ENCODE measurements around the gene WHRN. TPM values are rescaled to one million over a fixed set of nuclear protein-coding genes. Genes with fewer than 3 reads are reported as not detected.

The WHRN gene
- total RNA-seq, 2 donors from 2014 or later = 2.5 to 2.6 TPM

DNA sequence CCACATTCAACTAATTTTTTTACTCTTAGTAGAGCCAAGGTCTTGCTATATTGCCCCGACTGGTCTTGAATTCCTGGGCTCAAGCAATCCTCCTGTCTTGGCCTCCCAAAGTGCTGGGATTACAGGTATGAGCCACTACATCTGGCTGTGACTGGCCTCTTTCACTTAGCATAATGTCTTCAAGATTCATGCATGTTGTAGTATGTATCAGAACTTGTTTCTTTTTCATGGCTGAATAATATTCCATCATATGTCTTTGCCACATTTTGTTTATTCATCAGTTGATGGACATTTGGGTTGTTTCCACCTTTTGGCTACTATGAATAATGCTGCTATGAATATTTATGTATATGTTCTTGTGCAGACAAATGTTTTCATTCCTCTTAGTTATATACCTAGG is 12.8 kb upstream of the WHRN start:
- intact Hi-C loops (cut with DNase I) = no loop called here
- DNase-seq (ENCODE audit: low spot score) = no peak

DNA sequence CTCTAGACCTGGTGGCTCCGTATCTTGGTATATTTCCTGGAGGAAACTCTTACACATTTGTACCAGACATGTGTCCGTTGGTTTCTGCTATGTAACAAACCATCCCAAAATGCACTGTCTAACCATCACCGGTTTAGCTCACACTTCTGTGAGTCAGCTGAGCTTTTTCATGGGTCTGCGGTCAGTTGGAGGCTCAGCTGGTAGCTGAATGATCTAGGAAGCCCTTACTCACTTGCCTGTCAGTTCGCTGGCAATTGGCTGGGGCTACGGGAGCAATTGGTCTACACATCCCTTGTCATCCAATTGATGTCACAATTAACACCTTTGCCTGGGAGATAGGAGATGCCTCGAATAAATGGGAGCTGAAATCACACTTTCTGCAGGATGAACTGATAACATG is 11.6 kb upstream of the WHRN start:
- intact Hi-C loops (cut with DNase I) = no loop called here
- no peak for DNase-seq (ENCODE audit: low spot score)

DNA sequence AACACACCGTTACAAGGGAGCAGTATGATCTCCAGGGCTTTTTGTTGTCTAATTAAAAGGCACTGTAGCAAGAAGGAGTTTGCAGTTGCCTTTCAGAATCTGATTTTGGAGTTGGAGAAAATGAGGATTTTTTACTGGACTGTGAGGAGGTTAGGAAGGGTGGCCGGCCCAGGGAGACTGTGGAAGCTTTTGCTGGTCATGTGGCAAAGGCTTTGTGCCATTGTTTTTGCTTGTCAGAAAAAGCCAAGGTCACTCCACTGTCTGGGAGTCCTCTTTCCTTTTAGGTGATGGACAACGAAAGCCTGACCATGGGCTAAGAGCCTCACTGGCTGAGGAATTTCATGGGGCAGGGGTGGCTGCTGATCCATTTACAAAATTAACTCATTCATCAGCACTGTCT is 10.3 kb upstream of the WHRN start:
- intact Hi-C loops (cut with DNase I) = no loop called here
- DNase-seq (ENCODE audit: low spot score) = no peak

DNA sequence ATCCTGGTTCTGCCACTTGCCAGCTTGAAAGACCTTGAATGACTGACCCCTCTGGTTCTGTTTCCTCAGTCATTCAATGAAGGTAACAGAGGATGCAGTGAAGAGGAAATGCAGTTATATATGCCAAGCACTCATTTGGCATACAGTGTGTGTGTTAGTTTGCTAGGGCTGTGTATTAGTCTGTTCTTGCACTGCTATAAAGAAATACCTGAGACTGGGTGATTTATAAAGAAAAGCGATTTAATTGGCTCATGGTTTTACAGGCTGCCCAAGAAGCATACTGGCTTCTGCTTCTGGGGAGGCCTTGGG is 8.6 kb upstream of the WHRN start:
- intact Hi-C loops (cut with DNase I) = no loop called here
- no peak for DNase-seq (ENCODE audit: low spot score)

DNA sequence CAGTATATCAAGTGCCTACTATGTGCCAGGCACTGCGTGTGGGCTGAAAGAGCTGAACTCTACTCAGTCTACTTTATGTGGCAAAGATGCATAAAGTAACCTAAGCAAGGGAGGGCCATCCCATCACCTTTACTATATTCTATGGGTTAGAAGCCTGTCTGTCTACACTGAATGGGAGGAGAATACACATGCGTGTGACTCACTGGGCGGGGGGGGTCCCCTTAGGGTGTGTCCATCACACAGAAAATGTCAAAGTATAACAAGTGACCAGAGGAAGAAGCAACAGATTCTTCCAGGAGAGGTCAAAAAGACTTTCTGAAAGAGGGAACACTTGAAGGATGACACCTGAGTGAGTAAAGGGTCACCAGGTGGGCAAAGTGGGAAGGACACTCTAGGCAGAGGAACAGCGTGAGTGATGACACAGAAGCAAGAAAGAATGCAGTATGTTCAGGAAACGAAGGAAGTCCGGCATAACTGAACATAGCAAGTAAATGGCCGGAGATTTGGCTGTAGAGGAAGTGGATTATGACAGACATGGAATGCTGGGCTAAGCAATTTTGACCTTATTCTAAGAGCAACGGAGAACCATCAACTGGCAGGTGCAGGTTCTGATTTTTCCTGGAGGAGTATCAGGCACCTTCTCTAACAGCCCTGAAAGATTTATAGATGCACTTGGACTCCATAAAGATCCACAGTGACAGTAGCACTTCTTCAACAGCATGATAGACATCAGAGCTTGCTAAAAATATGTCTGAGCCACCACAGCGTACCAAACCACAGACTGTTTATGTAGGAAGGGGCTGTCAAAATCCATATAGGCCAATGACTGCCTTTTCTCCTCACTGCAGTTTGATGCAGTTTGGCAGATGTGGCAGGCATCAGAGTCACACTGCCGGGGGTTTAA is 8.0 kb upstream of the WHRN start:
- no peak for DNase-seq (ENCODE audit: low spot score)
- intact Hi-C loops (cut with DNase I) = no loop called here

DNA sequence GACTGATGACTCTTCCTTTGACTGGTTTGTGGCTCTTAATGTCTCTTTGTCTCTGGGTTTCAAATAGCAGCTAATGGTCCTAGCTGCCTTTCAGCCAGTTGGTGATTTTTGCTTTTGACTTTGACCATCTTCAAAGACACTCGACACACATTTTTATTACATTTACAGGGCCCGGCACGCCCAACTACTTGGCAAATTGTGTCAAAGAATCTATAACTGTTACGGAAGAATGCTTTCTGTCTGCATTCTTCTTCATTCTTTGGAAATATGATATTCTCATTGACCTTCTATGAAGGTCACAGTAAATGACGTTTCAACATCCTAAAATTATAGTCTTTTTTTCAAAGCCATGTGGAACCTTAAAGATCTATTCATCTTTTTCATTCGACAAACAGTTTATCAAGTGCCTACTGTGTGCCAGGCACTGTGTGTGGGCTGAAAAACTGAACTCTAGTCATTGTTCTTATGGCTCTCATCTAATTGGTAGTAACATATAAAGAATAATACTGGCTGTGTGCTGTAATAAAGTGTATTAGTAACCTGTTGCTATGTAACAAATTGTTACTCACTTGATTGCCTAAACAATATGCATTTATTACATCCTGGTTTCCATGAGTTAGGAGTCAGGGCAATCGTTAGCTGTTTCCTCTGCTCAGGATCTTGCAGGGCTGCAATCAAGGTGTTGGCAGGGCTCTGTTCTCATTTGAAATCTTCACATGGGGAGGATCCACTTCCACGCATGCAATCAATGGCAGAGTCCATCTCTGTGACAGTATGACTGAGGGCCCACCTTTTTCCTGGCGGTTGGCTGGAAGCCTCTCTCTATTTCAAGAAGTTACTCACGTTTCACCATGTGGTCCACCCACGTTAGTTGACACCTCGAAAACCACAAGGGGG is 7.0 kb upstream of the WHRN start:
- DNase-seq (ENCODE audit: low spot score) = no peak
- intact Hi-C loops (cut with DNase I) = no loop called here

DNA sequence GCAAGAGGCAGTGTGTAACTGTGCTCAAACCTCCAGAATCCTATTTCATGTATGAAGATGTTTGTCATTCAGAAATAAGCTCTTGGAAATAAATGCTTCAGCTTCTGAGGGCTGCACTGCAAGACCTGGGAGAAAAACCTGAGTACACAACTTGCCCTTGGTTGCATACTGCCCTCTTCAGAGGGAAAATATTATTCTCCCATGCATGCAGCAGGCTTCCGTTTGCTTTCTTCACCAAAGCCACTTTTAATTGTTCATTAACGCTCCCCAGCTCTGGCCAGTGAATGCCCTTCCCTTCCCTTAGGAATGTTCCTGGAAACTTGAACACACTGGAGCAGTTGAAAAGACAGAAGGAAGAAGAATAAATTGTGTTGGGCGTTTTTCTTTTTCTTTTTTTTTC is 2.5 kb upstream of the WHRN start:
- intact Hi-C loops (cut with DNase I) = loop anchor here in 1 of 2 donors (10.0 kb wide), 1 partner anchor 87 kb away; no protein-coding TSS in a partner anchor
- DNase-seq (ENCODE audit: low spot score) = no peak

DNA sequence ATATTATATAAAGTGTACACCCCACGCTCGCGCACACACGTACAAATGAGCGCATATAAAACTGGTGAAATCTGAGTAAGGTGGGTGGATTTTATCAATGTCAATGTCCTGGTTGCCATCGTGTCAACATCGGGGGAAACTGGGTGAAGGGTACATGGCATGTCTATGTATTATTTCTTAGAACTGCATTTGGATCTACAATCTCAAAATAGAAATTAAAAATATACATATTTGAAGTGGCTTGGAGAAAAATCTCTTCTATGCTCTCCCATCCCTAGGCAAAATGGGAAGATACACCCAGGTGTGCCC is 763 bp upstream of the WHRN start:
- DNase-seq (ENCODE audit: low spot score) = no peak

DNA sequence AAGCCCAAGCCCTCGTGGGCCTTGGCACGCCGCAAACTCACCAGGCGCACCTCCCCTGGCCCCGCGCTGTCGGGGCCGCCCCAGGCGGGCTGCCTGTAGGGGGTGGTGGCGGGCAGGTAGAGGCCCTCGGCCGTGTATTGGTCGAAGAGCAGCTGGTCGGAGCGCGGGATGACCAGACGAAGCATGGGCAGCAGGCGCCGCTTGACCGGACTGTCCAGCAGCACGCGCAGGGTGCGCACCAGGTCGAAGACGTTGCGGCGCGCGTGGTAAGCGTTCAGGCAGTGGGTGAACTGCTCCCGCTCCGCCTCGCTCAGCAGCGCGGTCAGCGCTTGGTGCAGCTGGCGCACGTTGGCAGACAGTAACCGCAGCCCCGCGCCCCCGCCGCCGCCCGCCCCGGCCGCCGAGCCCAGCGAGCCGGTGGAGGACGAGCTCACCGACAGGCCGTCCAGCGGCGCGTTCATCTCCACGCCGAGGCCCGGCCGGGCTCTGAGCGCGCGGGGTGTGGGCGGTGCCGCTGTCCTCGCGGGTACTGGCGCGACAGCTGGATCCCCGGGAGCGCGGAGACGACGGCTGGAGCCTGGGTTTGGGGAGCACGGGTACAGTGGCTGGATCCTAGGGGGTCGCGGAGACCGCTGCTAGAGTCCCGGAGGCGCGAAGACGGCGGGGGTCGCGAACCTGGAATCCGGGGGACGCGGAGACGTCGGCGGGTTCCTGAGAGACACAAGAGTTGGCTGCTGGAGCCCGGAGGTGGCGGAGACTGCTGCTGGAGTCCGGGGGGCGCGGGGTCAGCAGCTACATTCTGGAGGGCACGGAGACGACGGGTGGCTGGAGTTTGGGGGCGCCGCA is 709 bp downstream of the WHRN start:
- peak; percentile 85 for DNase-seq (ENCODE audit: low spot score)
- intact Hi-C loops (cut with DNase I) = loop anchor here (5.0 to 10.0 kb wide), 2 partner anchors 88 to 90 kb away; no protein-coding TSS in a partner anchor

More for the DNA sequence above, 763 bp upstream of the WHRN start:
- intact Hi-C loops (cut with DNase I) = loop anchor here in 1 of 2 donors (10.0 kb wide), 1 partner anchor 89 kb away; no protein-coding TSS in a partner anchor

DNA sequence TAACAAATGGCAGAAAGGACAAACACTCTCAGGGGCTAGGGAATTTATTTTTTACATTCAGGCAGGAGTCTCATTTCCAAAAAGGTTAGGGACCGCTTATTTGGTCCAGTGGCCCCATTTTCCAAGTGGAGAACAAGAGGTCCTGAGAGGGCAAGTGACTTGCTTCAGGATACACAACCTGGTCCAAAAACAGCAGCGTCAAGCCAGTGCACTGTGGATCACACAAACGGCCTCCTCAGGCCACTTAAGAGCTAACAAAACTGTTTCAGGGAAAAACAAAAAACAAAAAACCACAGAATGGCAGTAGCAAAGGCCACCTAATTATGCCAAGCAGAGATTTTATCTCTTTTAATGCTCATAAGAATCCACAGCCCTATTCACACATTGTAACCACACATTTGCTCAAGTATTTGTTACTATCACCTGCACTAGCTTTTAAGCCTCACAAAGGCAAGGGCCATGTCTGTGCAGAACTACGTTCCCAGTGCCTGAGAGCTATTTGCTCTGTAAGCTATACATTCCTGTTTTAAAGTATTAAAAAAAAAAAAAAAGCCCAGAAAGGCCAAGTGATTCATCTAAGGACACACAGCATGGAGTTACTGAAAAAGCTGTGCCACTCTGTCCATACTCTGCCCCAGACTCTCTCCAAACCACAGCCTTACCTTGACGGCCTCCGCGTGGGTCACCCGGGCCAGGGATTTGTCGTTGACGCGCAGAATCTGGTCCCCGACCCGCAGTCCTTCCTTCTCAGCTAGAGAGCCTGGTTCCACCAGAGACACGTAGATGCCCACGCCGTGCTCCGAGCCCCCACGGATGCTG is 1.5 kb downstream of the WHRN start:
- DNase-seq (ENCODE audit: low spot score) = no peak
- intact Hi-C loops (cut with DNase I) = loop anchor here (5.0 to 10.0 kb wide), 2 partner anchors 89 to 91 kb away; no protein-coding TSS in a partner anchor

DNA sequence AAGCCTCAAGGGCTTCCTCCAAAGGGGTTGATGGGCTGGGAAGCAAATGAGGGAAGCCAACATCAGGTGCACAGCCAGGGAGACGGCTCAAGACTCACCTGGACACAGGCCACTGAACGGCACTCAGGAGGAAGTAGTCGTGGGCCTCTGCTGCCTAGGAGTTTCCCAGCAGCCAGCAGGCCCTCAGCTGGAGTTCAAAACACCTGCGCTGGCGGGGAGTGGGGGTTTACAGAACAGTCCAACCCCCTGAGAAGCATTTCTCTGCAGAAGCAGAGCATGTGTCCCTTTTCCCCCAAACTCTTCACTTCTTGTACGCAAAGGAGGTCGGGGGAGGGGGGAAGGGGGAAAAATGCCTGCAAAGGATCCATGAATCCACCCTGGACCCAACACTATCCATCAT is 2.3 kb downstream of the WHRN start:
- intact Hi-C loops (cut with DNase I) = loop anchor here (5.0 to 10.0 kb wide), 2 partner anchors 89 to 92 kb away; no protein-coding TSS in a partner anchor
- no peak for DNase-seq (ENCODE audit: low spot score)

DNA sequence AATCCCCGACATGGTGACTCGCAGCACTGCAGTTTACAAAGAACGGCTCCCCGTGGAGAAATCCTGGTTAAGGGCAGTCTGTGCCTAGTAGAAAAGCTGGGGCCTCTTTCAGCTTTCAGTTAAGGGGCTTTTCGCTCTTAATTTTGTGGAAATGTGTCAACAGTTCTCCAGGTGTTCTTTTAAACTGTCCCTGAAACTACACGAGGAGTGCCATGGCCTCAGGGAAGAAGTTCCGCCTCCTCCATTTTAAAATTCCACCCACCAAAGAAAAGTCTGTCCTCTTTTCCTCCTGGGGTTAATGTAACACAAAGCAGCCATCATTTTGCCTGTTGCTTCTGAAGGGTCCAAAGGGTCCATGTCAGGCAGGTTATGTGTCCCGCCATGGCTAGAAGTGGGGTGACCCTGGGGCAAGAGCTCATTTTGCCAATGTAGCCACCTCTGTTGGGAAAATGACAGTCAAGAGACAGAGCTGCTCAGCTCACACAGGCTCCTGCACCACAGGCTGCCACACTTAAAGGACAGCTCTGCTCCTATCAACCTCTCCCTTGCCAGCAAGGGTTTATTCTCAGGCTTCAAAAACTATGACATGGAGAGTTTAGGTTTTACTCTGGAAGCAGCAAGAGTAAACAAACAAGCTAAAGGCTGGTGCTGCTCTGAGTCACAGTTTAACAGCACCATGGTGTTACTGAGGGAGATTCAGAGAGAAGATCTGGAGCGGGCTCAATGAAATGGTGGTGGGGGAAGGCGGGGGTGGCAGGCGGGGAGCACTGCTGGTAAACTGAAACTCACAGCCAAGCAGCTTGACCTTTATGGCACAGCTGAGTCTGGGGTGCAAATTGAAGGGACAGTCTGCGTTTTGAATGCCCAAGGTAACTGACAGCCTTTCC is 3.2 kb downstream of the WHRN start:
- intact Hi-C loops (cut with DNase I) = loop anchor here (5.0 to 10.0 kb wide), 2 partner anchors 90 to 93 kb away; no protein-coding TSS in a partner anchor

DNA sequence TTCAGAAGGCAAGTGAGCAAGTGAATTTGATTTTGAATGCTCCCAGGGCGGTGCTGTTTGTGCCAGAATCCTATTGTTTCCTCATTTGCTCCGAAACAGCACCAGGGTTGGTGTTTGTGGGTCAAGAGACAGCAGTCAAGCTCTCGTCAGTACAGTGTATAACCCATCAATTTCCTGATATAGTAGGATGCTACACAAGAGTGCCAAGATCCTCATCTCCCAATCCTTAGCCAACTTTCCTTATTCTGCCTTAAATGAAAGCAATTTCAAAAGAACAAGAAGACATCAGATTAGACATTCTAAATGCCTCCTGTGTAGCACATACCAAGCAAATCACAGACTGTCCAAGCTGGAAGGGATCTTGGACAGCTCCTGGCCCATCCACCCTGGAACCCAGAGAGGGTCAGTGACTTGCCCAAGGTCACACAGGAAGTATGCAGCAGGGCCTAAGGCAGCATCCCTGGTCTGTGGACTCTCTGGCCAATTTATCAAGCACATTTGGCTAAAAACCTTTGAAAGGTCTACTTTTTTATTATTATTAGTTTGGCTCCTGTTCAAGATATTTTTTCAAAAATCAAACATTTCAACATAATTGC is 4.5 kb downstream of the WHRN start:
- intact Hi-C loops (cut with DNase I) = loop anchor here (5.0 to 10.0 kb wide), 2 partner anchors 92 to 94 kb away; no protein-coding TSS in a partner anchor
- DNase-seq (ENCODE audit: low spot score) = no peak

More for the DNA sequence above, 3.2 kb downstream of the WHRN start:
- no peak for DNase-seq (ENCODE audit: low spot score)

DNA sequence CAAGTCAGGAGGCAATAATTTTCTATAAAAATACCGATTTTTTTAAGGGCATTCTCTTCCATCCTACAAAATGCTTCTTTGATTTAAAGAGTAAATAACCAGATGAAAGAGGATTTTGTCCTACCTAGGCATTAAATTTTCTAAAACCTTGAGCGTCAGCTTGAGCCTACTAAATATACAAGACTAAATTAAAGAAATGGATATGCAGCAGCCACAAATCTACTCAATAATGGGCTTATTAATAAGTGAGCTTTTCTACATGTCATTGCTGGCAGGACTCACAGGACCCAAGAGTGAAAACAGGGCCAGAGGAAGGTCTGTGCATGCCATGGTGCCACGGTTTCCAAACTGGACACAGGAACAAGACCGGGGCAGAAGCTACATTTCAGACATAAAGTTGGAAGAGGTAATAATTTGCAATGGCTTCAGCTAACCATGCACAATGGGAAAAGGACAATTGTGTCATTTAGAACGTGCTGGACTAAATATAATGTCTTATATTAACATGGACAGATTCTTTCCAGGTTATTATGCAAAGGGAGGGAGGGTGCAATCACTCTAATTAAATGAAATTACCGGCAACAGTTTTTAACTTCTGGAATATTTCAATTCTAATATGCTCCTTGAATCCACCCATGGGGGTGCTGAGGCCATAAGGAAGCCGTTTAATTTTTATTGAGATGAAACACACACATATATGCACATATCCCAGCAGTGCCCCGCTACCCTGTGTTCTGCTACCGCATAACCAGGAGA is 5.2 kb downstream of the WHRN start:
- intact Hi-C loops (cut with DNase I) = loop anchor here (5.0 to 10.0 kb wide), 2 partner anchors 92 to 95 kb away; no protein-coding TSS in a partner anchor
- no peak for DNase-seq (ENCODE audit: low spot score)

DNA sequence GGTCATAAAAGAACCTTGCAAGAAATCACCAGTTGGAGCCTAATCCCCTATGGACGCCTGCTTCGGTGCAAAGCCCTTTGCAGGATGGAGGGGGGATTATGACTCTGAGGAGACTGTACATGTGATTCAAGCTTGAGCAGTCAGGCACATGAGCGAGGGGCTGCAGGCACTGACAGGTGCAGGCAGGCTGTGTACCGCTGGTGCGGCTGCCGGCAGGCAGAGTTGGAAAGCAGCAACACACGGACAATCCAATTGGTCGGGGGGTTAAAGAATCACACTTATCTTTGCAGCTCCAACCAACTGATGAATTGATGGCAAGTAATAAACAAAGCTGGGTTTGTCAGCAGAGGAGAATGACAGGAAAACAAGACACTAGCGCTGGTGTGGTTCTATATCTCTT is 5.7 kb downstream of the WHRN start:
- intact Hi-C loops (cut with DNase I) = no loop called here
- DNase-seq (ENCODE audit: low spot score) = no peak

DNA sequence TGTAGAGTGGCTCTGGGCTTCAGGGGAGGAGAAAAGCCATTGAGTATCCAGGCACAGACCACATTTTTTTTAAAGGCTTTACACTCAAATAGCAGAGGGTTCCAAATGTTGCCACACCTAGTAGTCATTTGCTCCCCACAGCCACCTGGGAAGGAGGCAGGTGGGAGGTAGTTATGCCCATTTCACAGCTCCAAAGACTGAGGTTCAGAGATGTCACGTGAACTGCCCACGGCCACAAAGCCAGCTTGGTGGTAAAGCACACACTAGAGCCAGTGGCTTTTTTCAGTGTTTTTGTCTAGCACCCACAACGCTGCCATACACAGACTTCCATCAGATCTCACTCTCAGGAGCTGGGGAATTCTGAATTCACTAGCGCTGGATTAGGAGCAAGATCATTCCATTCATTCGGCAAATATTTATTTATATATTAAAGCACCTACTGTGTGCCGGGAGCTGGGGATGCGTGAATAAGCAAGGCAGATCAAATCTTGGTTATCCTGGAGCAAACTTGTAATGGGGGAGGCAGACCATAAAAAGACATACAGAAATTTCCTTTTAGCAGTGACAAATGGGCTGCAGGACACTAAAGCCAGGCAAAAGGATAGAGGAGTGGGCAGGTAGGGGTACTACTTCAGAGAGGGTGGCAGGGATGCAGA is 7.4 kb downstream of the WHRN start:
- DNase-seq (ENCODE audit: low spot score) = no peak
- intact Hi-C loops (cut with DNase I) = no loop called here

All from posterior vena cava (tissue), 2 donors.